Tibial artery (tissue), 4 donors: ENCODE results near the gene XRCC6.

Experiments used
- DNase-seq, 2 donors: peaks; one replicate each; pipeline ENCODE4 v3.0.0-alpha.2; 2019
- H3K27ac ChIP-seq, 2 donors: fragments of 200-600 bp; sonication (generic) in 1 of 2; 1 replicate in 1 of 2; 2 replicates in 1 of 2; pipeline ENCODE4 v1.5.1; 2018 to 2019; ENCODE audit warnings: mild to moderate bottlenecking in 1 of 2
- H3K27me3 ChIP-seq, 2 donors: fragments of 200-600 bp; sonication (generic) in 1 of 2; one replicate each; pipeline versions ENCODE4 v1.5.1 to v1.6.0; 2016 to 2019
- H3K36me3 ChIP-seq, 3 donors: fragments of 200-600 bp; sonication (generic) in 2 of 3; one replicate each; pipeline ENCODE4 v1.5.1; 2016 to 2019; ENCODE audit warnings: mild to moderate bottlenecking in 2 of 3
- H3K4me1 ChIP-seq, 4 donors: fragments of 200-600 bp; sonication (generic) in 2 of 4; 1 replicate in 3 of 4; 2 replicates in 1 of 4; pipeline ENCODE4 v1.5.1; 2016 to 2019
- H3K4me3 ChIP-seq, 2 donors: fragments of 200-600 bp; sonication (generic) in 1 of 2; 1 replicate in 1 of 2; 2 replicates in 1 of 2; pipeline ENCODE4 v1.5.1; 2018 to 2019; ENCODE audit warnings: mild to moderate bottlenecking in 2 of 2
- H3K9me3 ChIP-seq, 3 donors: fragments of 200-600 bp; sonication (generic) in 1 of 3; one replicate each; pipeline ENCODE4 v1.5.1; 2016 to 2019
- CTCF ChIP-seq, 2 experiments: fragments of 200-600 bp in 1 of 2; fragments of 450-650 bp in 1 of 2; IDR thresholded peaks; one replicate each; pipeline ENCODE4 v1.5.1; 2017 to 2019; ENCODE audit warnings: antibody characterized with exemption in 2 of 2, mild to moderate bottlenecking in 1 of 2, moderate library complexity in 1 of 2
- intact Hi-C: fragments of 100-400 bp; cut with DNase I; formaldehyde crosslinking; loops from one replicate; pipeline ENCODE4 v1.15.0; 2023; ENCODE audit warnings: low total_unique reads

XRCC6 gene

DNA sequence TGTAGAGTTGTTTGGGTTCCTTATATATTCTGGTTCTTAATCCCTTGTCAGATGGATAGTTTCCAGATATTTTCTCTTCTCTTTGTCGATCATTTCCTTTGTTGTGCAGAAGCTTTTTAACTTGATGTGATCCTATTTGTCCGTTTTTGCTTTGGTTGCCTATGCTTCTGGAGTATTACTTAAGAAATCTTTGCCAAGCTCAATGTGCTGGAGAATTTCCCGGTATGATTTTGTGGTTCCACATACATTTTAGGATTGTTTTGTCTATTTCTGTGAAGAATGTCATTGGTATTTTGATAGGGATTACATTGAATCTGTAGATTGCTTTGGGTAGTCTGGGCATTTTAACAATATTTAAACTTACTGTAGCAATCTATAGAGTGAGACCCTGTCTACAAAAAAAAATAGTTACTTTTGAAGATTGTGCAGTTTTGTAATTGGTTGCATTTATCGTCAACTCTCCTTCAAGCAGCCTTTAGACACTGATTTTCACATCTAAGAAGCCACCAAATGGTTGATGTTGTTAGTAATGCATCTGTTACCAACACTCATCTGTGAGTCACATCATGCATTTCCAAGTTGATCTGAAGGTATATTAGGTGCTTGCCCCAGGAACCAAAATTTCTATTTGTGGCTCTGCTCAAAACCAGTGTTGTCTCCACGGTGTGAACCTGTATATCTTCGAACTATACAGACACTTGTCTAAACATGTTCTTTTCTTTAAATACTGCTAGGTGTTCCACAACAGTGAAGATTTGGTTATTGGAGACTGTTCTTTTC, 21.4 kb downstream of the XRCC6 start:
- no peak overlapping the region for H3K4me3 ChIP-seq
- intact Hi-C loops, result no loop called here
- H3K36me3 ChIP-seq, result peaks cover 57 to 95% (median 69%) of the 10 kb centered on the region in 3 donors

GRCh38 chr22:41647771-41648170, 26.7 kb downstream of the XRCC6 start:
- Histone ChIP-seq H3K9me3 (no peaks in the 10 kb centered on the region), H3K4me1 (no peaks in the 10 kb centered on the region), H3K27me3 (no peaks in the 10 kb centered on the region), H3K4me3 (no peak overlapping the region), H3K36me3 (peaks cover 65 to 94% (median 75%) of the 10 kb centered on the region in 3 donors), H3K27ac (no peak overlapping the region)
- no peak for DNase-seq
- intact Hi-C loops, result no loop called here
- TF ChIP-seq CTCF (IDR thresholded peaks at IDR 0.05), result no peak

More for the DNA sequence above, 21.4 kb downstream of the XRCC6 start:
- Histone ChIP-seq H3K27me3 (no peaks in the 10 kb centered on the region), H3K9me3 (no peaks in the 10 kb centered on the region), H3K27ac (no peak overlapping the region), H3K4me1 (no peaks in the 10 kb centered on the region)
- no peak for DNase-seq
- no peak for TF ChIP-seq CTCF (IDR thresholded peaks at IDR 0.05)

DNA sequence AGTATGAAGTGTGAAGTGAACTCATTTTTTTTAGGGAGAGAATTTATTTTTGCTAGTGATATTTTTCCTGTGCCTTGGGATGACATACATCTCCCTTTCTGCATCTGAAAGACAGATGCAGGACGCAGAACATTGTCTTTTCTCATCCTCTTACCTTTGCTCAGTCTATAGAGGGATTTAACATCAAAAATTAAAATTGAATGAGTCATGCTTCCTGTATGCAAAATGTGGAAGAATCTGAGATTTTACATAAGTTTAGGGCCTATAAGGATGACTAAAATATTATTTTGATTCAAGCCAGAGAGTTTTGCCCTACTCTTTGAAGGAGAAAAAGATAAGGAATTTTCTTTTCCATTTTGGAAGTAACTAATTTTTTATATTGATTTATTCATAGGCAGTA, 27.3 kb downstream of the XRCC6 start:
- intact Hi-C loops, result no loop called here
- Histone ChIP-seq H3K27me3 (no peaks in the 10 kb centered on the region), H3K27ac (no peak overlapping the region), H3K36me3 (peaks cover 67 to 94% (median 75%) of the 10 kb centered on the region in 3 donors), H3K9me3 (no peaks in the 10 kb centered on the region), H3K4me3 (no peak overlapping the region), H3K4me1 (no peaks in the 10 kb centered on the region)
- no peak for TF ChIP-seq CTCF (IDR thresholded peaks at IDR 0.05)
- DNase-seq, result no peak

- DNase-seq, result peak in 1 of 2 donors; percentile 2
- intact Hi-C loops, result no loop called here
Observed at GRCh38 chr22:41650229-41650628, 29.1 kb downstream of the XRCC6 start.

DNA sequence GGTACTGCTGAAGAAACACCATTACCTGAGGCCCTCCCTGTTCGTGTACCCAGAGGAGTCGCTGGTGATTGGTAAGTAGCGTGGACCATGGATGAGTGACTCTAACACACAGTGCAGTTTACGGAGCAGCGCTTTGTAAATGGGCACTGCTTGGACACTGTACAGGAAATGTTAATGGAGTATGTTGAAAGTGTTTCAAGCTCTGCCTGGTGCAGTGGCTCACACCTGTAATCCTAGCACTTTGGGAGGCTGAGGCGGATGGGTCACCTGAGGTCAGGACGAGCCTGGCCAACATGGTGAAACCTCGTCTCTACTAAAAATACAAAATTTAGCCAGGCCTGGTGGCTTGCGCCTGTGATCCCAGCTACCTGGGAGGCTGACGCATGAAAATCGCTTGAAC, 29.7 kb downstream of the XRCC6 start:
- Histone ChIP-seq H3K36me3 (peaks cover 87 to 97% (median 88%) of the 10 kb centered on the region in 3 donors), H3K27me3 (no peaks in the 10 kb centered on the region), H3K4me1 (no peaks in the 10 kb centered on the region), H3K27ac (no peak overlapping the region), H3K4me3 (no peak overlapping the region), H3K9me3 (no peaks in the 10 kb centered on the region)
- intact Hi-C loops, result no loop called here
- no peak for TF ChIP-seq CTCF (IDR thresholded peaks at IDR 0.05)
- DNase-seq, result peak in 1 of 2 donors; percentile 47

More at GRCh38 chr22:41650229-41650628, 29.1 kb downstream of the XRCC6 start:
- H3K4me1 ChIP-seq, result no peaks in the 10 kb centered on the region
- H3K27ac ChIP-seq, result no peak overlapping the region
- H3K36me3 ChIP-seq, result peaks cover 84 to 97% (median 85%) of the 10 kb centered on the region in 3 donors
- TF ChIP-seq CTCF (IDR thresholded peaks at IDR 0.05), result no peak
- H3K27me3 ChIP-seq, result no peaks in the 10 kb centered on the region
- H3K9me3 ChIP-seq, result no peaks in the 10 kb centered on the region
- no peak overlapping the region for H3K4me3 ChIP-seq
